Mesendoderm (in vitro differentiated cells): ENCODE results near the gene ODAD3.

Experiments used
- DNase-seq: peaks from one replicate; pipeline ENCODE4 v3.0.0; 2013
- H2AK5ac ChIP-seq: 2 replicates; pipeline ENCODE4 v1.6.1; 2013; ENCODE audit warnings: low read length, inconsistent platforms
- H2BK120ac ChIP-seq: 2 replicates; pipeline ENCODE4 v1.6.1; 2013; ENCODE audit warnings: low read depth, mild to moderate bottlenecking, low read length, moderate library complexity, mixed read lengths
- H2BK15ac ChIP-seq: replicated peaks from 2 replicates; pipeline ENCODE4 v1.6.1; 2013; ENCODE audit warnings: low read depth, mild to moderate bottlenecking, moderate library complexity
- H2BK5ac ChIP-seq: 2 replicates; pipeline ENCODE4 v1.6.1; 2013; ENCODE audit warnings: low read length, inconsistent platforms
- H3K18ac ChIP-seq: 2 replicates; pipeline ENCODE4 v1.6.1; 2013; ENCODE audit warnings: mild to moderate bottlenecking, low read length, mixed read lengths
- H3K23ac ChIP-seq: one replicate; pipeline ENCODE4 v1.6.1; 2013; ENCODE audit warnings: low read length
- H3K27ac ChIP-seq: 2 replicates; pipeline ENCODE4 v1.5.1; 2013; ENCODE audit warnings: low read depth, mild to moderate bottlenecking, inconsistent platforms, low read length, moderate library complexity
- H3K27me3 ChIP-seq: 2 replicates; pipeline ENCODE4 v1.6.1; 2013; ENCODE audit warnings: low read length, control low read depth, mild to moderate bottlenecking, inconsistent platforms; ENCODE audit not compliant: insufficient read depth, poor library complexity
- H3K36me3 ChIP-seq: 2 replicates; pipeline ENCODE4 v1.6.1; 2013; ENCODE audit warnings: low read length, inconsistent platforms; ENCODE audit not compliant: control insufficient read depth, insufficient read depth
- H3K4ac ChIP-seq: one replicate; pipeline ENCODE4 v1.6.1; 2013; ENCODE audit warnings: low read depth, mild to moderate bottlenecking, low read length, moderate library complexity
- H3K4me1 ChIP-seq: 2 replicates; pipeline ENCODE4 v1.6.1; 2013; ENCODE audit warnings: low read depth, low read length, inconsistent platforms; ENCODE audit not compliant: control insufficient read depth
- H3K4me2 ChIP-seq: 2 replicates; pipeline ENCODE4 v1.6.1; 2013; ENCODE audit warnings: low read length
- H3K4me3 ChIP-seq: 2 replicates; pipeline ENCODE4 v1.5.1; 2013; ENCODE audit warnings: mild to moderate bottlenecking, low read length
- H3K56ac ChIP-seq: one replicate; pipeline ENCODE4 v1.6.1; 2013; ENCODE audit warnings: low read length
- H3K79me1 ChIP-seq: 2 replicates; pipeline ENCODE4 v1.6.1; 2013; ENCODE audit warnings: low read length, inconsistent platforms
- H3K79me2 ChIP-seq: 2 replicates; pipeline ENCODE4 v1.6.1; 2013; ENCODE audit warnings: mild to moderate bottlenecking, low read length; ENCODE audit not compliant: control insufficient read depth, insufficient read depth
- H3K9ac ChIP-seq: 2 replicates; pipeline ENCODE4 v1.6.1; 2013; ENCODE audit warnings: low read length, inconsistent platforms
- H4K5ac ChIP-seq: one replicate; pipeline ENCODE4 v1.6.1; 2013; ENCODE audit warnings: low read length
- H4K8ac ChIP-seq: one replicate; pipeline ENCODE4 v1.6.1; 2013; ENCODE audit warnings: low read depth, mild to moderate bottlenecking, control low read depth, low read length, moderate library complexity
- WGBS: extraction: QIAGEN DNeasy Blood & Tissue Kit; methylation state at CpG from one replicate; pipeline ENCODE4 v1.1.7; 2013; ENCODE audit warnings: low lambda C conversion rate, missing lambda C conversion rate; ENCODE audit not compliant: insufficient coverage; ENCODE audit errors: extremely low coverage; 5-methylcytosine and 5-hydroxymethylcytosine counted together

ODAD3 gene

DNA sequence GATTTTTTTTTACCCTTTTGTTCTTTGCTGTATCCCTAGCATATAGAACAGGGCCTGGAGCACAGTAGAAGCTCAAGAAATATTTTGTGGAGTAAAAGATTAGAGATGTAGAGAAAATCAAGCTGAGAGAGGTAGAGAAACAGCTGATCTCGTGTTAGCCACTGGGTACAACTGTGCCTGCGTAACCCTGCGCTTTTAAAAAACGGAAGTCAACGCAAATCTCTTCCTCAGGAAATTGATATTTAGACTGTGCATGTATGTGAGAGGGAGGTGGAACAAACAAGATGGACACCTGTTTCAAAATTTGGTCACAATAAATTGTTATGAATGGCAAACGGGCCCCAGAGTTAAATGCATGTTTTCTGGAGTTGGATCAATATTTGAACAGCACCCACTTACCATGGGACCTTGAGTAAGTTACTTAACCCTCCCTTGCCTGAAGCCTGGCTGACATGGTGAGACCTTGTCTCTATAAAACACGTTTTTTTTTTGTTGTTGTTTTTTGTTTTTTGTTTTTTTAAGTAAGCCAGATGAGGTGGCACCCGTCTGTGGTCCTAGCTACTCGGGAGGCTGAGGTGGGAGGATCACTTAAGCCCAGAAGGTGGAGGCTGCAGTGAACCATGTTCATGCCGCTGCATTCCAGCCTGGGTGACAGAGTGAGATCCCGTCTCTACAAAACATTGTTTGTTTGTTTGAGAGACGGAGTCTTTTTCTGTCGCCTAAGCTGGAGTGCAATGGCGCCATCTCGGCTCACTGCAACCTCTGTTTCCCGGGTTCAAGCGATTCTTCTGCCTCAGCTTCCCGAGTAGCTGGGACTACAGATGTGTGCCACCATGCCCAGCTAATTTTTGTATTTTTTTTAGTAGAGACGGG lies 47.5 kb downstream of the ODAD3 start:
- Histone ChIP-seq H2BK15ac (no peak overlapping the region), H3K79me2 (no peaks in the 10 kb centered on the region), H3K9ac (no peak overlapping the region), H3K56ac (no peak overlapping the region), H3K4me2 (no peak overlapping the region), H4K8ac (no peak overlapping the region), H3K36me3 (no peaks in the 10 kb centered on the region), H2BK5ac (no peak overlapping the region), H3K18ac (no peak overlapping the region), H3K27ac (no peak overlapping the region), H2BK120ac (no peak overlapping the region), H3K79me1 (no peaks in the 10 kb centered on the region), H3K4me3 (no peak overlapping the region), H4K5ac (no peak overlapping the region), H3K23ac (no peak overlapping the region), H3K4ac (no peak overlapping the region), H3K4me1 (no peaks in the 10 kb centered on the region), H2AK5ac (no peak overlapping the region), H3K27me3 (no peaks in the 10 kb centered on the region)
- WGBS, result no CpG with 5 or more reads among the region's 19 CpGs
- DNase-seq, result no peak

DNA sequence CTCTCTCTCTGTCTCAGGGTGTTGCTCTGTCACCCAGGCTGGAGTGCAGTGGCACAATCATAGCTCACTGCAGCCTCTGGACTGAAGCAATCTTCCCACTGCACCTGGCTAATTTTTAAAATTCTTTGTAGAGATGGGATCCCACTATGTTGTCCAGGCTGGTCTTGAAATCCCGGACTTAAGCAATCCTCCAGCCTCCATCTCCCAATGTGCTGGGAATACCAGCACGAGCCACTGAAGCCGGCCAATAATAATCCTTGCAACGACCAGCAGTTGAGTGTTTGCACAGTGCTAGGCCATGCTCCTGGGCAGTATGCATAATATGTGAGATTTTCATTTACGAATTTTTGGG lies 50.2 kb downstream of the ODAD3 start:
- no CpG with 5 or more reads among the region's 5 CpGs for WGBS
- no peak for DNase-seq

DNA sequence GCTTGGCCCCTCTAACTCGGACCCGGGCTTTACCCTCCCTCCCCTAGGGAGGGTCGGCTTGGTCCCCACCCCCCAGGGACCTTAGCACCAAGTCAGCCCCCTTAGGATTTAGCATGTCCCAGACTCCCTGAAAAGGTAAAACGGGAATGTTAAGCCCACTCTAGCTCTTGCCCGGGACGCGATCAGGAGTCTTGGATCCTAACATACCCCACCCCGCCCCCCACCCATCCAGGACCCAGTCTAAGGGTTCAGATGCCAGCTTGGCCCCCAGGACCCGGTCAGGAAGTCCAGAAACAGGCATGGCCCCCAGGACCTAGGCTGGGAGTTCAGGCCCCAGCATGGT lies 51.2 kb downstream of the ODAD3 start:
- peak; percentile 42 for DNase-seq
- peak overlapping the region; percentile 15 for H3K18ac ChIP-seq
- peak overlapping the region; percentile 80 for H3K9ac ChIP-seq
- H2BK5ac ChIP-seq, result no peak overlapping the region
- H3K23ac ChIP-seq, result no peak overlapping the region
- no peak overlapping the region for H4K8ac ChIP-seq
- no peak overlapping the region for H2AK5ac ChIP-seq
- no peaks in the 10 kb centered on the region for H3K4me1 ChIP-seq
- H3K4me2 ChIP-seq, result peak overlapping the region; percentile 99
- no peak overlapping the region for H2BK120ac ChIP-seq
- no peak overlapping the region for H2BK15ac ChIP-seq
- H3K27me3 ChIP-seq, result no peaks in the 10 kb centered on the region
- no peaks in the 10 kb centered on the region for H3K79me1 ChIP-seq
- H3K36me3 ChIP-seq, result no peaks in the 10 kb centered on the region
- H3K4me3 ChIP-seq, result peak overlapping the region; percentile 69
- peak overlapping the region; percentile 84 for H3K56ac ChIP-seq
- no peak overlapping the region for H3K27ac ChIP-seq
- no peaks in the 10 kb centered on the region for H3K79me2 ChIP-seq
- H4K5ac ChIP-seq, result no peak overlapping the region
- WGBS, result no CpG with 5 or more reads among the region's 9 CpGs
- no peak overlapping the region for H3K4ac ChIP-seq

More for the DNA sequence above, 50.2 kb downstream of the ODAD3 start:
- Histone ChIP-seq H3K4ac (no peak overlapping the region), H3K4me1 (no peaks in the 10 kb centered on the region), H2BK5ac (no peak overlapping the region), H3K27me3 (no peaks in the 10 kb centered on the region), H3K56ac (peak overlapping the region; percentile 34), H3K27ac (no peak overlapping the region), H3K36me3 (no peaks in the 10 kb centered on the region), H2BK15ac (no peak overlapping the region), H3K4me2 (no peak overlapping the region), H3K9ac (no peak overlapping the region), H2AK5ac (no peak overlapping the region), H4K5ac (no peak overlapping the region), H3K23ac (no peak overlapping the region), H3K79me1 (no peaks in the 10 kb centered on the region), H3K18ac (no peak overlapping the region), H3K4me3 (no peak overlapping the region), H3K79me2 (no peaks in the 10 kb centered on the region), H4K8ac (no peak overlapping the region), H2BK120ac (no peak overlapping the region)

DNA sequence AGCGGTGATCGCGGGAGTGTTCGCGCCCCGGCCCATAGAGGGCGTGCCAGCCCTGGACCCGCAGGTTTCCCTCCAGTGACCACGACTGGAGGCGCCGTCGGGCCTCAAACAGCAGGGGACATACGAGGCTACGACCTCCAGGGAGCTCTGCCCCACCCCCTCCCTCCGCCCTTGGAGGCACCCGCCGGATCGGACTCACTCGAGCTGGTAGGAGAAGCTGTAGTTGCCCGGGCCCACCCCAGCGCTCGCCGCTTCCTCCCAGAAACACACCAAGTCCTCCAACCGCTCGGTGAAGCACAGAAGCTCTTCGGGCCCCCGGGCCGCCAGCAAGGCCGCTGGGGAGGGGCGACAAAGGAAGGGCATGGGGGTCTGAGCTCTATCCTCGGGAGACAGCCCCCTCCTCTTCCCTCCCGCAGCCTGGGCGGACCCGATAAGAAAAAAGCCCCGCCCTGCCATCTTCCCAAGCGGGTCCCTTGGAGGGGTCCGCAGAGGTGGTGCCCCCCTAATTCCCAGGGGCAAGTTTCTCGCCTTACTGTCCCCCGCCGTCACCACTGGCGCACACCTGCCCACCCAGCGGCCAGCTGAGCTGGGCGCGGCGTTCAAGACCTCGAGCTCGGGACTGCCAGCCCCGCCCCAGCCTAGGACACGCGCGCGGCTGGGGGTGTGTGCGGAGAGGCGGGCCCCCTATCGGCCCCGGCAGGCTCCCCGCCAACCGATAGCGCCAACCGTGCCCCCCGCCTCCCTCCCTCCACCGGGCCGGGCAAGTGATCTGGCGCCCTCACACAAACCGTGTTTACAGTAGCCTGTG lies 51.8 kb downstream of the ODAD3 start:
- H3K4me3 ChIP-seq, result peak overlapping the region; percentile 69
- no peaks in the 10 kb centered on the region for H3K79me2 ChIP-seq
- H3K56ac ChIP-seq, result peak overlapping the region; percentile 84
- H3K4ac ChIP-seq, result no peak overlapping the region
- no peak overlapping the region for H3K27ac ChIP-seq
- H3K36me3 ChIP-seq, result no peaks in the 10 kb centered on the region
- no peak overlapping the region for H4K5ac ChIP-seq
- peak; percentile 87 for DNase-seq
- no peak overlapping the region for H2BK5ac ChIP-seq
- no peak overlapping the region for H4K8ac ChIP-seq
- WGBS, result no CpG with 5 or more reads among the region's 65 CpGs
- no peaks in the 10 kb centered on the region for H3K79me1 ChIP-seq
- no peaks in the 10 kb centered on the region for H3K27me3 ChIP-seq
- H2BK15ac ChIP-seq, result no peak overlapping the region
- H3K4me2 ChIP-seq, result peak overlapping the region; percentile 99
- H2AK5ac ChIP-seq, result no peak overlapping the region
- H3K18ac ChIP-seq, result peak overlapping the region; percentile 15
- H3K4me1 ChIP-seq, result no peaks in the 10 kb centered on the region
- no peak overlapping the region for H3K23ac ChIP-seq
- H3K9ac ChIP-seq, result peak overlapping the region; percentile 80
- H2BK120ac ChIP-seq, result no peak overlapping the region

GRCh38 chr19:11380653-11381537 lies 54.0 kb downstream of the ODAD3 start:
- Histone ChIP-seq H3K36me3 (no peaks in the 10 kb centered on the region), H3K79me1 (no peaks in the 10 kb centered on the region), H3K79me2 (no peaks in the 10 kb centered on the region), H4K8ac (no peak overlapping the region), H2AK5ac (no peak overlapping the region), H2BK5ac (no peak overlapping the region), H3K27me3 (no peaks in the 10 kb centered on the region), H3K27ac (peak overlapping the region; percentile 34), H3K18ac (no peak overlapping the region), H3K23ac (no peak overlapping the region), H3K4me1 (no peaks in the 10 kb centered on the region), H3K4me2 (peak overlapping the region; percentile 79), H2BK15ac (no peak overlapping the region), H2BK120ac (no peak overlapping the region), H3K4me3 (peak overlapping the region; percentile 72), H3K4ac (no peak overlapping the region), H4K5ac (no peak overlapping the region), H3K9ac (peak overlapping the region; percentile 75), H3K56ac (peak overlapping the region; percentile 88)
- WGBS, result no CpG with 5 or more reads among the region's 54 CpGs
- peak; percentile 100 for DNase-seq
